Adrenal gland (tissue), 12 donors: ENCODE data around the gene NEMP1. TPM values are rescaled to one million over a fixed set of nuclear protein-coding genes. Genes with fewer than 3 reads are reported as not detected.
A peak's percentile ranks its signal among the peaks of the same experiment; 100 is the strongest.

Experiments
- DNase-seq, 7 donors: peaks; one replicate each; pipeline ENCODE4 v3.0.0-alpha.2; 2019 to 2020
- H3K27ac ChIP-seq, 5 donors: fragments of 200-600 bp; sonication (generic) in 4 of 5; 1 replicate in 3 of 5; 2 replicates in 2 of 5; pipeline versions ENCODE4 v1.5.1 to v1.8.0; 2016 to 2020; ENCODE audit warnings: mild to moderate bottlenecking in 1 of 5
- H3K27me3 ChIP-seq: fragments of 200-600 bp; 2 replicates; pipeline ENCODE4 v1.8.0; 2021
- H3K36me3 ChIP-seq, 2 donors: fragments of 200-600 bp; replicated peaks in 1 of 2; 1 replicate in 1 of 2; 2 replicates in 1 of 2; pipeline versions ENCODE4 v1.5.1 to v1.8.0; 2018 to 2022
- H3K4me1 ChIP-seq, 2 donors: fragments of 200-600 bp; replicated peaks in 1 of 2; 1 replicate in 1 of 2; 2 replicates in 1 of 2; pipeline versions ENCODE4 v1.5.1 to v1.8.0; 2018 to 2021
- H3K4me3 ChIP-seq, 4 donors: fragments of 200-600 bp; sonication (generic) in 3 of 4; one replicate each; pipeline ENCODE4 v1.5.1; 2016 to 2018
- H3K9me3 ChIP-seq, 3 donors: fragments of 200-600 bp; sonication (generic) in 1 of 3; replicated peaks in 1 of 3; 1 replicate in 2 of 3; 2 replicates in 1 of 3; pipeline versions ENCODE4 v1.5.1 to v1.8.0; 2016 to 2021
- CTCF ChIP-seq, 6 experiments: fragments of 450-650 bp in 4 of 6; fragments of 200-600 bp in 2 of 6; sonication (generic) in 1 of 6; IDR thresholded peaks; 1 replicate in 5 of 6; 2 replicates in 1 of 6; pipeline versions ENCODE4 v1.5.1 to v1.8.0; 2016 to 2021; ENCODE audit warnings: antibody characterized with exemption in 6 of 6, mild to moderate bottlenecking in 2 of 6, moderate library complexity in 1 of 6
- POLR2A ChIP-seq, 2 donors: fragments of 450-650 bp; IDR thresholded peaks; one replicate each; pipeline ENCODE4 v1.6.1; 2017; ENCODE audit warnings: antibody characterized with exemption in 2 of 2, mild to moderate bottlenecking in 2 of 2, moderate library complexity in 1 of 2
- WGBS, 4 donors: extraction: QIAGEN DNeasy Blood & Tissue Kit in 2 of 4; methylation state at CpG; one replicate each; pipeline versions ENCODE4 v1.1.5 to v1.1.7; 2013 to 2017; 5-methylcytosine and 5-hydroxymethylcytosine counted together
- intact Hi-C, 2 donors: fragments of 100-400 bp; cut with DNase I; formaldehyde crosslinking; loops; one replicate each; pipeline versions ENCODE4 v1.14.1 to v1.15.0; 2022 to 2023
- polyA plus RNA-seq, 3 donors: library from polyadenylated mRNA; stranded (reverse); fragments of 200-250 nt in 2 of 3; fragments of 350-450 nt in 1 of 3; fragmentation: Illumina TruSeq in 1 of 3; extraction: RNeasy Lipid Tissue Mini Kit (QIAGEN cat#74804) in 1 of 3; gene quantifications; one replicate each; pipeline ENCODE4 v1.2.3, GENCODE V29; 2013 to 2014
- total RNA-seq, 9 donors: library from RNA; depleted of rRNA in 4 of 9; stranded (reverse); fragments of >200 nt in 4 of 9; fragments of 120-200 nt in 1 of 9; fragmentation: NEBNext Ultra II Directional in 1 of 9; extraction: Animal tissue kit (Norgen Biotek cat#: 25700) in 1 of 9; gene quantifications; one replicate each; pipeline versions ENCODE4 v1.1.0 to v1.2.4, GENCODE V29; 2013 to 2023
- donor health status: healthy with polysubstance abuse.
- donor health status: Bipolar disorder and iron deficiency.
- donor health status: DM: yes; HTN: yes; CAD: no.
- donor health status: DM: no; HTN: no; CAD: no.
- donor health status: DM: no; HTN: no; CAD: no.
- donor health status: DM: yes; HTN: yes; CAD: no.

Gene NEMP1
- total and polyA plus RNA-seq, 12 donors: 2.7 to 16.4 (median 7.6) TPM

DNA sequence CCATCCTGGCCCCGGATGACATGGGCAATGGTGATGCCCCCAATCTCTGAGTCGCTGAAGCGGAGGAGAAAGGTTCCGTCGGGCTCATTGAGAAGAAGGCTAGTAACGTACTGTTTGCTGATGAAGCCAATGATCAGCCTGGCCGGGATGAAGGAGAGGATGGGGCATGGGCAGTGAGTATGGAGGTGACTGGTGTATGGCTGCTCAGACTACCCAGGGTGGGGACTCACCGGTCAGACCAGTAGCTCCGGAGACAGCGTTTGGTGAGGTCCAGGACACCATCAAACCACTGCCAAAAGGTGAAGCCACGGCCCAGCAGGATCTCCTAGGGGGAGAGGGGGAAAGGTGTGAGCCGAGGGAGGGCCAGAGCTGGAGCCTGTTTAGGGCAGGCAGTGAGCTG, 21.2 kb upstream of the NEMP1 start:
- 81 to 93% (median 84%) methylated on average over 12 of the region's 12 CpGs for WGBS, 4 donors
- peak in 1 of 7 donors; percentile 27 for DNase-seq
- Histone ChIP-seq H3K9me3 (no peaks in the 10 kb centered on the region), H3K4me3 (no peak overlapping the region), H3K27ac (peak overlapping the region in 1 of 5 donors; percentile 25), H3K27me3 (no peaks in the 10 kb centered on the region), H3K36me3 (peaks cover 0 to 70% of the 10 kb centered on the region in 2 donors), H3K4me1 (peaks cover 8 to 21% of the 10 kb centered on the region in 2 donors)
- TF ChIP-seq CTCF (IDR thresholded peaks at IDR 0.05) (no peak), POLR2A (IDR thresholded peaks at IDR 0.05) (no peak)
- intact Hi-C loops: no loop called here

DNA sequence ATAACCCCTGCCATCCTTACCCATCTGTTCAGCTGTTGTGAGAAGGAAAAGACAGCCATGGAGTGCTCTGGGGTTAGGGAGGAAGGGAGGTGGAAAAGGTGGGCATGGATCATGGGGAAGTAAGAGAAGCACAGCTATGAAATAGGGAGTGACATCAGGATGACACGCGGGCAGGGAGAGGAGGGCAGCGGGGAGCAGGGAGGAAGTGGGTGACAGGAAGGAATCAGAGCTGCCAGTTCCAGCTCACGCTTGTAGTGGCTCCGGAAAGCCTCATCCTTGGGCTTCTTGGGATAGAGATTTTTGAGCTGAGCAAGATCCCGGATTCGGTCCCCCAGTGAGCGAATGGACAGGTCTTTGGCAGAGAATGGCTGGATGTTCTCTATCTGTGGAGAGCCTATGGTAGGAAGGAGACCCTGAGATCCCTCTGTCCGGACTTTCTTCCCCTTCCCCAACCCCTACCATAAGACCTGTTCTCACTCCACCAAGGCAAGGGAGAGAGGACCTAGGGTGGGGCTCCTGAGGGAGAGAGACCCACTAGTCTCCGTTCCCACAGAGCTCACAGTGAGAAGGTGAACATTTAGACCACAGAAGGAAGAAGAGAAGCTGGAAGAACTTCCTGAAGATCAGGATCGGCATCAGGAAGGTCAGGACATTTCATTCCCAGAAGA, 20.6 kb upstream of the NEMP1 start:
- H3K4me3 ChIP-seq: no peak overlapping the region
- TF ChIP-seq CTCF (IDR thresholded peaks at IDR 0.05) (no peak), POLR2A (IDR thresholded peaks at IDR 0.05) (no peak)
- 72 to 84% (median 76%) methylated on average over 11 of the region's 11 CpGs for WGBS, 4 donors
- peak in 2 of 7 donors; percentile 11 to 23 for DNase-seq
- H3K9me3 ChIP-seq: no peaks in the 10 kb centered on the region
- intact Hi-C loops: no loop called here
- peaks cover 8 to 26% of the 10 kb centered on the region in 2 donors for H3K4me1 ChIP-seq
- H3K36me3 ChIP-seq: peaks cover 0 to 68% of the 10 kb centered on the region in 2 donors
- H3K27me3 ChIP-seq: no peaks in the 10 kb centered on the region
- H3K27ac ChIP-seq: peak overlapping the region in 2 of 5 donors; percentile 5 to 25

DNA sequence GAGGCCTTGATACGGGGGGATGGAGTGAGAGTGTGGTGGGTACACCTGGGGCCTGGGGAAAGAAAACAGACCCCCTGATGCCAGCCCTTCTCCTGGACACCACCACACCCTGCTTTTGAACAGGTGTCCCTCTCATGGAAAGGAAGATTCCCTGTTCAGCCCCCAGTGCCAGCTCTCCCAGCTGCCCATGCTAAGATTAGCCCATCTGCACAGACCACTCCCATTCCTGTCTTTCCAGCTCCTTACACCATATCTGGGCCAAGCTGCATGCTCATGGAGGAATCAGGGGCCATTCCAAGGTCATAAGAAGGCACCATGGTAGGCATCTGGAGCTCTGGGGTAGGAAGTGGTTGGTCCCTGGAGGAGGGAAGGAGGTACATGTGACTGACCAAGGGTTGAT, 20.0 kb upstream of the NEMP1 start:
- intact Hi-C loops: no loop called here
- DNase-seq: peak in 2 of 7 donors; percentile 9 to 19

DNA sequence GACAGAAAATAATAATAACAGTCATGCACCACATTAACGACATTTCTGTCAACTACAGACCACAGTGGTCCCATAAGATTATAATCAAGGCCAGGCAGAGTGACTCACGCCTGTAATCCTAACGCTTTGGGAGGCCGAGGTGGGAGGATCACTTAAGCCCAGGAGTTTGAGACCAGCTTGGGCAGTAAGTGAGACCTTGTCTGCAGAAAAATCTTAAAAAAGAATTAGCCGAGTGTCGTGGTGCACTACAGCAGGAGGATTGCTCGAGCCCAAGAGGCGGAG, 18.9 kb upstream of the NEMP1 start:
- Histone ChIP-seq H3K9me3 (no peaks in the 10 kb centered on the region), H3K27me3 (no peaks in the 10 kb centered on the region), H3K4me3 (no peak overlapping the region), H3K4me1 (peaks cover 8 to 32% of the 10 kb centered on the region in 2 donors), H3K36me3 (peaks cover 0 to 70% of the 10 kb centered on the region in 2 donors), H3K27ac (peak overlapping the region in 4 of 5 donors; percentile 2 to 72 (median 61))
- 50 to 62% (median 58%) methylated on average over 8 of the region's 8 CpGs for WGBS, 4 donors
- no peak for TF ChIP-seq POLR2A (IDR thresholded peaks at IDR 0.05)
- TF ChIP-seq CTCF (IDR thresholded peaks at IDR 0.05): no peak
- intact Hi-C loops: no loop called here
- peak in 2 of 7 donors; percentile 20 to 27 for DNase-seq

More for the DNA sequence above, 20.0 kb upstream of the NEMP1 start:
- Histone ChIP-seq H3K4me3 (no peak overlapping the region), H3K27ac (peak overlapping the region in 2 of 5 donors; percentile 5 to 25), H3K4me1 (peaks cover 8 to 30% of the 10 kb centered on the region in 2 donors), H3K36me3 (peaks cover 0 to 63% of the 10 kb centered on the region in 2 donors), H3K9me3 (no peaks in the 10 kb centered on the region), H3K27me3 (no peaks in the 10 kb centered on the region)
- TF ChIP-seq POLR2A (IDR thresholded peaks at IDR 0.05) (no peak), CTCF (IDR thresholded peaks at IDR 0.05) (no peak)
- 83 to 100% (median 93%) methylated on average over 1 of the region's 1 CpG for WGBS, 4 donors
